Measurements from ENCODE around the gene ZNF638. TPM values are rescaled to one million over a fixed set of nuclear protein-coding genes. Genes with fewer than 3 reads are reported as not detected.
"Not testable (repeated sequence)": the region's sequence is repeated elsewhere in the genome, so short reads cannot be mapped to it uniquely, and the experiment has no call there.

Gene ZNF638
- polyA plus RNA-seq, 2 donors, result 42.4 to 102 TPM

GRCh38 chr2:71306762-71307161, 24.8 kb upstream of the ZNF638 start:
- Histone ChIP-seq H3K27me3 (ENCODE audit: control insufficient read depth in 1 of 2, insufficient read depth in 2 of 2, low read length in 2 of 2) (no peaks in the 10 kb centered on the region), H3K9me3 (ENCODE audit: control insufficient read depth in 2 of 2, insufficient read depth in 1 of 2, low read depth in 1 of 2, low read length in 1 of 2) (no peaks in the 10 kb centered on the region), H3K36me3 (ENCODE audit: control insufficient read depth in 2 of 2, insufficient read depth in 2 of 2, low read length in 1 of 2) (no peaks in the 10 kb centered on the region), H3K4me3 (ENCODE audit: low read depth in 1 of 2, low read length in 2 of 2) (no peak overlapping the region), H3K4me1 (ENCODE audit: control insufficient read depth in 2 of 2, insufficient read depth in 2 of 2, low read length in 1 of 2) (no peaks in the 10 kb centered on the region), H3K27ac (ENCODE audit: low read depth in 2 of 2, low read length in 1 of 2) (no peak overlapping the region)
- WGBS, 2 donors, result 68 to 74% methylated on average over 3 of the region's 3 CpGs

- no peaks in the 10 kb centered on the region for H3K9me3 ChIP-seq (ENCODE audit: control insufficient read depth in 2 of 2, insufficient read depth in 1 of 2, low read depth in 1 of 2, low read length in 1 of 2)
- H3K36me3 ChIP-seq (ENCODE audit: control insufficient read depth in 2 of 2, insufficient read depth in 2 of 2, low read length in 1 of 2), result no peaks in the 10 kb centered on the region
- no peaks in the 10 kb centered on the region for H3K4me1 ChIP-seq (ENCODE audit: control insufficient read depth in 2 of 2, insufficient read depth in 2 of 2, low read length in 1 of 2)
- WGBS, 2 donors, result 82 to 90% methylated on average over 9 of the region's 9 CpGs
- H3K27me3 ChIP-seq (ENCODE audit: control insufficient read depth in 1 of 2, insufficient read depth in 2 of 2, low read length in 2 of 2), result no peaks in the 10 kb centered on the region
- H3K27ac ChIP-seq (ENCODE audit: low read depth in 2 of 2, low read length in 1 of 2), result no peak overlapping the region
- no peak overlapping the region for H3K4me3 ChIP-seq (ENCODE audit: low read depth in 1 of 2, low read length in 2 of 2)
Observed at GRCh38 chr2:71313016-71313766, 18.4 kb upstream of the ZNF638 start.

GRCh38 chr2:71317060-71317459, 14.5 kb upstream of the ZNF638 start:
- H3K36me3 ChIP-seq (ENCODE audit: control insufficient read depth in 2 of 2, insufficient read depth in 2 of 2, low read length in 1 of 2), result no peaks in the 10 kb centered on the region
- no peaks in the 10 kb centered on the region for H3K9me3 ChIP-seq (ENCODE audit: control insufficient read depth in 2 of 2, insufficient read depth in 1 of 2, low read depth in 1 of 2, low read length in 1 of 2)
- 81 to 85% methylated on average over 4 of the region's 4 CpGs for WGBS, 2 donors
- H3K4me1 ChIP-seq (ENCODE audit: control insufficient read depth in 2 of 2, insufficient read depth in 2 of 2, low read length in 1 of 2), result no peaks in the 10 kb centered on the region
- H3K4me3 ChIP-seq (ENCODE audit: low read depth in 1 of 2, low read length in 2 of 2), result no peak overlapping the region
- H3K27ac ChIP-seq (ENCODE audit: low read depth in 2 of 2, low read length in 1 of 2), result no peak overlapping the region
- H3K27me3 ChIP-seq (ENCODE audit: control insufficient read depth in 1 of 2, insufficient read depth in 2 of 2, low read length in 2 of 2), result no peaks in the 10 kb centered on the region

- not testable (repeated sequence) for H3K36me3 ChIP-seq (ENCODE audit: control insufficient read depth in 2 of 2, insufficient read depth in 2 of 2, low read length in 1 of 2); H3K27me3 ChIP-seq (ENCODE audit: control insufficient read depth in 1 of 2, insufficient read depth in 2 of 2, low read length in 2 of 2); H3K4me1 ChIP-seq (ENCODE audit: control insufficient read depth in 2 of 2, insufficient read depth in 2 of 2, low read length in 1 of 2); H3K9me3 ChIP-seq (ENCODE audit: control insufficient read depth in 2 of 2, insufficient read depth in 1 of 2, low read depth in 1 of 2, low read length in 1 of 2); H3K27ac ChIP-seq (ENCODE audit: low read depth in 2 of 2, low read length in 1 of 2); H3K4me3 ChIP-seq (ENCODE audit: low read depth in 1 of 2, low read length in 2 of 2)
- WGBS, 2 donors, result 90 to 94% methylated on average over 4 of the region's 4 CpGs
Observed at GRCh38 chr2:71317900-71318299, 13.7 kb upstream of the ZNF638 start.

GRCh38 chr2:71323386-71323785, 8.2 kb upstream of the ZNF638 start:
- no peak overlapping the region for H3K27ac ChIP-seq (ENCODE audit: low read depth in 2 of 2, low read length in 1 of 2)
- no peaks in the 10 kb centered on the region for H3K27me3 ChIP-seq (ENCODE audit: control insufficient read depth in 1 of 2, insufficient read depth in 2 of 2, low read length in 2 of 2)
- H3K4me1 ChIP-seq (ENCODE audit: control insufficient read depth in 2 of 2, insufficient read depth in 2 of 2, low read length in 1 of 2), result peaks cover 0 to 4% of the 10 kb centered on the region in 2 donors
- WGBS, 2 donors, result 78% methylated on average over 6 of the region's 6 CpGs
- H3K4me3 ChIP-seq (ENCODE audit: low read depth in 1 of 2, low read length in 2 of 2), result no peak overlapping the region
- no peaks in the 10 kb centered on the region for H3K9me3 ChIP-seq (ENCODE audit: control insufficient read depth in 2 of 2, insufficient read depth in 1 of 2, low read depth in 1 of 2, low read length in 1 of 2)
- no peaks in the 10 kb centered on the region for H3K36me3 ChIP-seq (ENCODE audit: control insufficient read depth in 2 of 2, insufficient read depth in 2 of 2, low read length in 1 of 2)

GRCh38 chr2:71326968-71327367, 4.6 kb upstream of the ZNF638 start:
- Histone ChIP-seq H3K27ac (ENCODE audit: low read depth in 2 of 2, low read length in 1 of 2) (no peak overlapping the region), H3K27me3 (ENCODE audit: control insufficient read depth in 1 of 2, insufficient read depth in 2 of 2, low read length in 2 of 2) (no peaks in the 10 kb centered on the region), H3K9me3 (ENCODE audit: control insufficient read depth in 2 of 2, insufficient read depth in 1 of 2, low read depth in 1 of 2, low read length in 1 of 2) (no peaks in the 10 kb centered on the region), H3K4me3 (ENCODE audit: low read depth in 1 of 2, low read length in 2 of 2) (no peak overlapping the region), H3K4me1 (ENCODE audit: control insufficient read depth in 2 of 2, insufficient read depth in 2 of 2, low read length in 1 of 2) (peaks cover 0 to 4% of the 10 kb centered on the region in 2 donors), H3K36me3 (ENCODE audit: control insufficient read depth in 2 of 2, insufficient read depth in 2 of 2, low read length in 1 of 2) (no peaks in the 10 kb centered on the region)
- WGBS, 2 donors, result 78 to 81% methylated on average over 3 of the region's 3 CpGs

GRCh38 chr2:71327916-71328315, 3.7 kb upstream of the ZNF638 start:
- Histone ChIP-seq H3K4me3 (ENCODE audit: low read depth in 1 of 2, low read length in 2 of 2) (no peak overlapping the region), H3K9me3 (ENCODE audit: control insufficient read depth in 2 of 2, insufficient read depth in 1 of 2, low read depth in 1 of 2, low read length in 1 of 2) (no peaks in the 10 kb centered on the region), H3K27ac (ENCODE audit: low read depth in 2 of 2, low read length in 1 of 2) (no peak overlapping the region), H3K4me1 (ENCODE audit: control insufficient read depth in 2 of 2, insufficient read depth in 2 of 2, low read length in 1 of 2) (peaks cover 0 to 4% of the 10 kb centered on the region in 2 donors), H3K27me3 (ENCODE audit: control insufficient read depth in 1 of 2, insufficient read depth in 2 of 2, low read length in 2 of 2) (no peaks in the 10 kb centered on the region), H3K36me3 (ENCODE audit: control insufficient read depth in 2 of 2, insufficient read depth in 2 of 2, low read length in 1 of 2) (no peaks in the 10 kb centered on the region)
- 68 to 74% methylated on average over 4 of the region's 4 CpGs for WGBS, 2 donors

- Histone ChIP-seq H3K9me3 (ENCODE audit: control insufficient read depth in 2 of 2, insufficient read depth in 1 of 2, low read depth in 1 of 2, low read length in 1 of 2) (no peaks in the 10 kb centered on the region), H3K36me3 (ENCODE audit: control insufficient read depth in 2 of 2, insufficient read depth in 2 of 2, low read length in 1 of 2) (no peaks in the 10 kb centered on the region), H3K27ac (ENCODE audit: low read depth in 2 of 2, low read length in 1 of 2) (no peak overlapping the region), H3K27me3 (ENCODE audit: control insufficient read depth in 1 of 2, insufficient read depth in 2 of 2, low read length in 2 of 2) (no peaks in the 10 kb centered on the region), H3K4me1 (ENCODE audit: control insufficient read depth in 2 of 2, insufficient read depth in 2 of 2, low read length in 1 of 2) (no peaks in the 10 kb centered on the region), H3K4me3 (ENCODE audit: low read depth in 1 of 2, low read length in 2 of 2) (no peak overlapping the region)
Observed at GRCh38 chr2:71330155-71330554, 1.4 kb upstream of the ZNF638 start.

- Histone ChIP-seq H3K27ac (ENCODE audit: low read depth in 2 of 2, low read length in 1 of 2) (no peak overlapping the region), H3K4me3 (ENCODE audit: low read depth in 1 of 2, low read length in 2 of 2) (peak overlapping the region in 1 of 2 donors; percentile 23), H3K36me3 (ENCODE audit: control insufficient read depth in 2 of 2, insufficient read depth in 2 of 2, low read length in 1 of 2) (no peaks in the 10 kb centered on the region), H3K27me3 (ENCODE audit: control insufficient read depth in 1 of 2, insufficient read depth in 2 of 2, low read length in 2 of 2) (no peaks in the 10 kb centered on the region), H3K9me3 (ENCODE audit: control insufficient read depth in 2 of 2, insufficient read depth in 1 of 2, low read depth in 1 of 2, low read length in 1 of 2) (no peaks in the 10 kb centered on the region), H3K4me1 (ENCODE audit: control insufficient read depth in 2 of 2, insufficient read depth in 2 of 2, low read length in 1 of 2) (no peaks in the 10 kb centered on the region)
- 59% methylated on average over 14 of the region's 14 CpGs for WGBS, 2 donors
Observed at GRCh38 chr2:71330585-71331330, 824 bp upstream of the ZNF638 start.

GRCh38 chr2:71331331-71331580, 326 bp upstream of the ZNF638 start:
- peak overlapping the region in 1 of 2 donors; percentile 23 for H3K4me3 ChIP-seq (ENCODE audit: low read depth in 1 of 2, low read length in 2 of 2)
- not testable (repeated sequence) for H3K36me3 ChIP-seq (ENCODE audit: control insufficient read depth in 2 of 2, insufficient read depth in 2 of 2, low read length in 1 of 2); H3K27ac ChIP-seq (ENCODE audit: low read depth in 2 of 2, low read length in 1 of 2); H3K4me1 ChIP-seq (ENCODE audit: control insufficient read depth in 2 of 2, insufficient read depth in 2 of 2, low read length in 1 of 2); H3K27me3 ChIP-seq (ENCODE audit: control insufficient read depth in 1 of 2, insufficient read depth in 2 of 2, low read length in 2 of 2); H3K9me3 ChIP-seq (ENCODE audit: control insufficient read depth in 2 of 2, insufficient read depth in 1 of 2, low read depth in 1 of 2, low read length in 1 of 2)
- 5 to 6% methylated on average over 9 of the region's 9 CpGs for WGBS, 2 donors

Measured in esophagus (tissue), 2 donors.